OCI-LY7 (cell line): ENCODE results near the gene BORA. TPM values are rescaled to one million over a fixed set of nuclear protein-coding genes. Genes with fewer than 3 reads are reported as not detected.

Experiments used
- BruUV-seq: library from RNA; stranded (reverse); fragments of 400-500 nt; replicated peaks from 2 replicates; lab custom pipeline; 2021; lab: Mats Ljungman, UMichigan
- CTCF ChIA-PET: fragments of 300-600 bp; sonication (Branson Sonifier 250); formaldehyde crosslinking; loops from one replicate; lab custom pipeline; 2022; ENCODE audit warnings: antibody characterized with exemption; ENCODE audit not compliant: unreplicated experiment; lab: Charles Lee
- POLR2A ChIA-PET: fragments of 300-600 bp; sonication (Branson Sonifier 250); formaldehyde crosslinking; loops from one replicate; lab custom pipeline; 2022; ENCODE audit warnings: antibody characterized with exemption; lab: Charles Lee
- DNase-seq: peaks from one replicate; pipeline ENCODE4 v3.0.0-alpha.2; 2015; ENCODE audit warnings: low spot score
- H2AFZ ChIP-seq: fragments of 200-600 bp; sonication (generic), shearing (Covaris generic); 2 replicates; pipeline ENCODE4 v1.6.1; 2014; ENCODE audit warnings: mild to moderate bottlenecking, antibody characterized with exemption, low read length, moderate library complexity
- H3K27ac ChIP-seq: fragments of 200-600 bp; sonication (generic); 2 replicates; pipeline ENCODE4 v1.5.1; 2014; ENCODE audit warnings: mixed run types, low read depth, mild to moderate bottlenecking, moderate library complexity, low read length, inconsistent platforms; ENCODE audit not compliant: poor library complexity, severe bottlenecking
- H3K36me3 ChIP-seq: fragments of 200-600 bp; sonication (generic); 2 replicates; pipeline ENCODE4 v1.6.1; 2014; ENCODE audit warnings: mild to moderate bottlenecking, antibody characterized with exemption, low read length, moderate library complexity, mixed read lengths; ENCODE audit not compliant: insufficient read depth
- H3K4me1 ChIP-seq: fragments of 200-600 bp; sonication (generic); 2 replicates; pipeline ENCODE4 v1.5.1; 2014; ENCODE audit warnings: mild to moderate bottlenecking, low read length; ENCODE audit not compliant: insufficient read depth, poor library complexity, severe bottlenecking
- H3K4me2 ChIP-seq: fragments of 200-600 bp; sonication (generic); 2 replicates; pipeline ENCODE4 v1.6.1; 2014; ENCODE audit warnings: mild to moderate bottlenecking, low read length
- H3K4me3 ChIP-seq: fragments of 200-600 bp; sonication (generic); 2 replicates; pipeline ENCODE4 v1.5.1; 2014; ENCODE audit warnings: mild to moderate bottlenecking, low read depth, low read length; ENCODE audit not compliant: poor library complexity, severe bottlenecking
- H3K79me2 ChIP-seq: fragments of 200-600 bp; sonication (generic); 2 replicates; pipeline ENCODE4 v1.6.1; 2016; ENCODE audit warnings: low read depth, mild to moderate bottlenecking, low read length, moderate library complexity, mixed read lengths; ENCODE audit not compliant: insufficient read depth
- H3K9me2 ChIP-seq: fragments of 200-600 bp; sonication (generic); 2 replicates; pipeline ENCODE4 v1.6.1; 2016; ENCODE audit warnings: mild to moderate bottlenecking, low read length, mixed read lengths; ENCODE audit not compliant: insufficient read depth
- H3K9me3 ChIP-seq: fragments of 200-600 bp; sonication (generic); 2 replicates; pipeline ENCODE4 v1.6.1; 2014; ENCODE audit warnings: mild to moderate bottlenecking, mixed run types, low read length, mixed read lengths
- H4K20me1 ChIP-seq: fragments of 200-600 bp; sonication (generic); 2 replicates; pipeline ENCODE4 v1.6.1; 2014; ENCODE audit warnings: mild to moderate bottlenecking, antibody characterized with exemption, low read length, moderate library complexity, mixed read lengths; ENCODE audit not compliant: insufficient read depth
- CTCF ChIP-seq: fragments of 200-600 bp; sonication (generic); conservative IDR thresholded peaks from 2 replicates; pipeline ENCODE4 v1.5.1; 2014; ENCODE audit warnings: mild to moderate bottlenecking, antibody characterized with exemption, low read length, moderate library complexity, mixed read lengths
- EZH2phosphoT487 ChIP-seq: fragments of 200-600 bp; sonication (generic); IDR thresholded peaks from 2 replicates; pipeline ENCODE4 v1.6.1; 2018; ENCODE audit warnings: low read depth, borderline replicate concordance, mild to moderate bottlenecking, mixed run types, antibody characterized with exemption, low read length, moderate library complexity, mixed read lengths
- intact Hi-C: fragments of 100-400 bp; cut with micrococcal nuclease; formaldehyde crosslinking; loops from one replicate; pipeline ENCODE4 v1.10.0; 2022; ENCODE audit not compliant: unreplicated experiment
- total RNA-seq, 2 experiments: library from RNA; depleted of rRNA in 1 of 2; stranded (reverse); fragments of >200 nt in 1 of 2; shearing (Covaris generic) in 1 of 2; gene quantifications; 2 replicates each; pipeline ENCODE4 v1.2.3, GENCODE V29; 2014 to 2022

Gene BORA
- total RNA-seq, 2 experiments from 2014 or later, result 28.6 to 30.5 TPM

GRCh38 chr13:72740015-72740414, 12.3 kb downstream of the BORA start:
- peaks cover 59% of the 10 kb centered on the region; the same call in 1 of the 2 replicates for H3K79me2 ChIP-seq
- no peak overlapping the region for H3K4me2 ChIP-seq
- ChIA-PET CTCF (no interaction called here), POLR2A (interaction anchor here (3.6 kb wide), 1 partner anchor 11 kb away, joined by 18 read pairs; no protein-coding TSS in a partner anchor)
- intact Hi-C loops, result no loop called here
- DNase-seq, result no peak
- H3K27ac ChIP-seq, result no peak overlapping the region
- peaks cover 97% of the 10 kb centered on the region for H3K36me3 ChIP-seq
- no TSS peak for BruUV-seq
- H3K4me1 ChIP-seq, result no peaks in the 10 kb centered on the region
- H4K20me1 ChIP-seq, result no peaks in the 10 kb centered on the region
- no peak overlapping the region for H2AFZ ChIP-seq
- H3K9me3 ChIP-seq, result no peaks in the 10 kb centered on the region
- TF ChIP-seq EZH2phosphoT487, result no peak
- no peak for TF ChIP-seq CTCF
- no peaks in the 10 kb centered on the region for H3K9me2 ChIP-seq
- no peak overlapping the region for H3K4me3 ChIP-seq

GRCh38 chr13:72745260-72745659, 17.5 kb downstream of the BORA start:
- Histone ChIP-seq H3K4me3 (no peak overlapping the region), H2AFZ (no peak overlapping the region), H3K4me1 (no peaks in the 10 kb centered on the region), H3K79me2 (peaks cover 47% of the 10 kb centered on the region; the same call in 1 of the 2 replicates), H3K27ac (no peak overlapping the region), H4K20me1 (peaks cover 5% of the 10 kb centered on the region), H3K9me3 (no peaks in the 10 kb centered on the region), H3K9me2 (no peaks in the 10 kb centered on the region), H3K36me3 (peaks cover 100% of the 10 kb centered on the region), H3K4me2 (no peak overlapping the region)
- intact Hi-C loops, result no loop called here
- CTCF ChIA-PET, result no interaction called here
- BruUV-seq, result no TSS peak
- POLR2A ChIA-PET, result no interaction called here
- TF ChIP-seq EZH2phosphoT487, result no peak
- no peak for TF ChIP-seq CTCF
- DNase-seq, result no peak

GRCh38 chr13:72751220-72751619, 23.5 kb downstream of the BORA start:
- Histone ChIP-seq H3K27ac (no peak overlapping the region), H3K9me2 (no peaks in the 10 kb centered on the region), H4K20me1 (peaks cover 18% of the 10 kb centered on the region), H2AFZ (no peak overlapping the region), H3K36me3 (peaks cover 99% of the 10 kb centered on the region), H3K9me3 (no peaks in the 10 kb centered on the region), H3K4me1 (no peaks in the 10 kb centered on the region), H3K4me3 (no peak overlapping the region), H3K4me2 (no peak overlapping the region), H3K79me2 (peaks cover 50% of the 10 kb centered on the region; the same call in 1 of the 2 replicates)
- no TSS peak for BruUV-seq
- DNase-seq, result no peak
- POLR2A ChIA-PET, result interaction anchor here (0.6 to 2.6 kb wide), 6 partner anchors 13 to 51 kb away, joined by 3 to 11 read pairs (median 4); no protein-coding TSS in a partner anchor
- CTCF ChIA-PET, result no interaction called here
- intact Hi-C loops, result no loop called here
- TF ChIP-seq EZH2phosphoT487, result no peak
- no peak for TF ChIP-seq CTCF
